A549 (cell line): Measurements from ENCODE around the gene KRT33A.

Experiments used
- JUN ChIP-seq, 2 experiments: fragments of >200 bp; sonication (Bioruptor Twin); formaldehyde crosslinking; IDR thresholded peaks; 2 replicates in 1 of 2; 3 replicates in 1 of 2; pipeline ENCODE4 v1.6.1; 2016 to 2017
- RAD21 ChIP-seq, 2 experiments: fragments of >200 bp in 1 of 2; sonication (Bioruptor Twin) in 1 of 2; formaldehyde crosslinking in 1 of 2; IDR thresholded peaks in 1 of 2; conservative IDR thresholded peaks in 1 of 2; 2 replicates in 1 of 2; 3 replicates in 1 of 2; pipeline ENCODE4 v1.6.1; 2012 to 2018; ENCODE audit warnings: inconsistent platforms in 1 of 2

DNA sequence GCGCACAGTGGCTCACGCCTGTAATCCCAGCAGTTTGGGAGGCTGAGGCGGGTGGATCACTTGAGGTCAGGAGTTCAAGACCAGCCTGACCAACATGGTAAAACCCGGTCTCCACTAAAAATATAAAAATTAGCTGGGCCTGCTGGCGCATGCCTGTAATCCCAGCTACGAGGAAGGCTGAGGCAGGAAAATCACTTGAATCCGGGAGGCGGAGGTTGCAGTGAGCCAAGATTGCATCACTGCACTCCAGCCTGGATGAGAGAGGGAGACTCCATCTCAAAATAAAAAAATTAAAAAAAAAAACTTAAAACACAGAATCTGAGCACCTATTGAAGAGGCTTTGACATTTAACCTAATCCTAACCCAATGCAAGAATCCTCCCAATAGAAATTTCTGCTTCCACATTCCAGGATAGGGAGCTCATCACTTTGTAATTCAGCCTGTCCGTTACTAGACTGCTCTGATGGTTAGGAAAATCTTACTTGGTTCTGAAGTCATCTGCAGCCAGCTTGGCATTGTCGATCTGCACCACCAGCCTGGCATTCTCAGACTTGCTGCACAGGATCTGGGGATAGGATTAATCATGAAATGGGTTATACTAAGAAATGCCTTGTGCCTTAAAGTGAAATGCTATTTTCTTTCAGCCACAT lies 16.9 kb upstream of the KRT33A start:
- TF ChIP-seq RAD21 (conservative IDR thresholded peaks at IDR 0.05 in 1 of 2, IDR thresholded peaks at IDR 0.05 in 1 of 2) (no peak), JUN (IDR thresholded peaks at IDR 0.05) (no peak)
